Astrocyte (in vitro differentiated cells and primary cell): ENCODE measurements around the gene TBC1D9B. TPM values are rescaled to one million over a fixed set of nuclear protein-coding genes. Genes with fewer than 3 reads are reported as not detected.

Experiments
- DNase-seq: peaks from one replicate; pipeline ENCODE4 v3.0.0-alpha.2; 2010; ENCODE audit warnings: low read depth
- FAIRE-seq: peaks from 2 replicates; lab custom pipeline; 2011; peaks lifted over from hg19 to GRCh38; lab: Jason Lieb, UNC
- H2AFZ ChIP-seq: 2 replicates; pipeline ENCODE4 v1.6.0; 2012; ENCODE audit warnings: low read depth, low read length, inconsistent platforms
- H3K27ac ChIP-seq: 2 replicates; pipeline ENCODE4 v1.5.1; 2011; ENCODE audit warnings: low read depth, low read length, inconsistent platforms
- H3K27me3 ChIP-seq: 2 replicates; pipeline ENCODE4 v1.6.0; 2011; ENCODE audit warnings: low read length, inconsistent platforms; ENCODE audit not compliant: insufficient read depth
- H3K36me3 ChIP-seq: 2 replicates; pipeline ENCODE4 v1.5.1; 2011; ENCODE audit warnings: low read length, inconsistent platforms; ENCODE audit not compliant: insufficient read depth
- H3K4me1 ChIP-seq: 2 replicates; pipeline ENCODE4 v1.5.1; 2011; ENCODE audit warnings: low read length, inconsistent platforms; ENCODE audit not compliant: insufficient read depth
- H3K4me2 ChIP-seq: 2 replicates; pipeline ENCODE4 v1.6.0; 2012; ENCODE audit warnings: low read length, inconsistent platforms
- H3K4me3 ChIP-seq: 2 replicates; pipeline ENCODE4 v1.5.1; 2011; ENCODE audit warnings: low read depth, mild to moderate bottlenecking, low read length, inconsistent platforms; ENCODE audit not compliant: insufficient read depth
- H3K79me2 ChIP-seq: 2 replicates; pipeline ENCODE4 v1.6.0; 2012; ENCODE audit warnings: mild to moderate bottlenecking, low read length, inconsistent platforms; ENCODE audit not compliant: insufficient read depth
- H3K9ac ChIP-seq: 2 replicates; pipeline ENCODE4 v1.6.0; 2012; ENCODE audit warnings: mild to moderate bottlenecking, low read length, inconsistent platforms
- H3K9me3 ChIP-seq: 2 replicates; pipeline ENCODE4 v1.5.1; 2012; ENCODE audit warnings: low read depth, mild to moderate bottlenecking, low read length, inconsistent platforms; ENCODE audit not compliant: insufficient read depth
- H4K20me1 ChIP-seq: 2 replicates; pipeline ENCODE4 v1.6.0; 2012; ENCODE audit warnings: low read length, inconsistent platforms; ENCODE audit not compliant: insufficient read depth
- H3K27ac Mint-ChIP-seq: one replicate; pipeline ENCODE4 v1.8.0; 2021; ENCODE audit warnings: mild to moderate bottlenecking, mixed read lengths; ENCODE audit not compliant: unreplicated experiment
- H3K27me3 Mint-ChIP-seq: one replicate; pipeline ENCODE4 v1.8.0; 2021; ENCODE audit warnings: low read depth, mixed read lengths; ENCODE audit not compliant: unreplicated experiment
- H3K36me3 Mint-ChIP-seq: one replicate; pipeline ENCODE4 v1.8.0; 2021; ENCODE audit warnings: low read depth, mixed read lengths; ENCODE audit not compliant: unreplicated experiment
- H3K4me1 Mint-ChIP-seq: one replicate; pipeline ENCODE4 v1.8.0; 2021; ENCODE audit warnings: low read depth, mixed read lengths; ENCODE audit not compliant: unreplicated experiment
- H3K4me3 Mint-ChIP-seq: one replicate; pipeline ENCODE4 v1.8.0; 2021; ENCODE audit warnings: mild to moderate bottlenecking, moderate library complexity, mixed read lengths; ENCODE audit not compliant: unreplicated experiment
- H3K9me3 Mint-ChIP-seq: one replicate; pipeline ENCODE4 v1.8.0; 2021; ENCODE audit warnings: mild to moderate bottlenecking, mixed read lengths; ENCODE audit not compliant: unreplicated experiment
- CTCF ChIP-seq: IDR thresholded peaks from 2 replicates; pipeline ENCODE4 v1.5.1; 2011; ENCODE audit warnings: low read depth, mild to moderate bottlenecking, inconsistent platforms, low read length, moderate library complexity; ENCODE audit not compliant: insufficient read depth
- EZH2 ChIP-seq: IDR thresholded peaks from 2 replicates; pipeline ENCODE4 v1.6.1; 2012; ENCODE audit warnings: mild to moderate bottlenecking, low read length, inconsistent platforms; ENCODE audit not compliant: insufficient read depth
- total RNA-seq: library from RNA; stranded (reverse); gene quantifications from 2 replicates; pipeline ENCODE4 v1.2.1, GENCODE V29; 2021

Gene TBC1D9B
- total RNA-seq, 1 donor from 2014 or later, result 89.9 TPM

- Mint-ChIP-seq H3K27me3 (no peaks in the 10 kb centered on the region), H3K36me3 (peaks cover 28% of the 10 kb centered on the region), H3K4me1 (no peaks in the 10 kb centered on the region), H3K4me3 (no peak overlapping the region), H3K9me3 (peaks cover 10% of the 10 kb centered on the region), H3K27ac (no peak overlapping the region)
- Histone ChIP-seq H3K27ac (no peak overlapping the region), H3K9ac (no peak overlapping the region), H3K36me3 (peaks cover 35% of the 10 kb centered on the region), H3K79me2 (no peaks in the 10 kb centered on the region), H3K9me3 (peaks cover 11% of the 10 kb centered on the region), H2AFZ (no peak overlapping the region), H4K20me1 (no peaks in the 10 kb centered on the region), H3K4me3 (no peak overlapping the region), H3K27me3 (no peaks in the 10 kb centered on the region), H3K4me2 (no peak overlapping the region), H3K4me1 (no peaks in the 10 kb centered on the region)
- TF ChIP-seq EZH2 (no peak), CTCF (no peak)
- no peak for FAIRE-seq
- DNase-seq, result no peak
Measured at GRCh38 chr5:179879690-179880010, 28.0 kb downstream of the TBC1D9B start.

DNA sequence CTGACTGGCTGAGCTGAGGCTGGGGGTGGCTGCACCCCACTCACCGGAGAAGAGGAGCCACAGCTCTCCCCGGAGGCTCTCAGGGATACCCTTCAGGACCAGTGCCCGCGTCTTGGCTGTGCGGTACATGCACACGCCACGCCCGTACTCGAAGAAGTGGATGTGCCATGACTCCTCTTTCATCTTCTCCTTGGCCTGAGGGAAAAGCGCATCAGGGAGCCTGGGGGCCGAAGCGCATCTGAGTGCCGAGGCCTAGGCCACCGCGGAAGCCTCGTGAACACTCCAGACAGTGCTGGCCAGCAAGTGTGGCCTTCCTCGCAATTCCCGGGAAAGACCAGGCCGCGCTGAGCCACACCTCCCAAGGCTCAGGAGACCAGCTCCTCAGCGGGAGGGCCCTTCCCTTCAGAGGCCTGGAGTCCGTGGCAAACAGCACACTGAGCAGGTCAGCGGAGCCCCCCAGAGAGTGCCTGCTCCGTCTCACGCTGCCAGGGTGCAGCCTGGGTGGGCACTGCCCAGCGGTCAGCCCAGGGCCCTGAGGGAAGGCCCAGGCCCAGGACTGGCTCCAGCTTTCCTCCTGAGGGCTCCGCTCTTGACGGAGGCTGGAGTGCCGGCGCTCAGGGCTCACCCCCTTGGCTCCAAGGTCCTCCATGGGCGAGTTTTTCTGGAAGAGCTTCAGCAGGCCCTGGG lies 28.6 kb downstream of the TBC1D9B start:
- no peak for FAIRE-seq
- Histone ChIP-seq H2AFZ (no peak overlapping the region), H3K9me3 (peaks cover 11% of the 10 kb centered on the region), H3K79me2 (no peaks in the 10 kb centered on the region), H3K27ac (no peak overlapping the region), H3K4me2 (no peak overlapping the region), H3K9ac (no peak overlapping the region), H3K4me1 (no peaks in the 10 kb centered on the region), H3K4me3 (no peak overlapping the region), H4K20me1 (no peaks in the 10 kb centered on the region), H3K27me3 (no peaks in the 10 kb centered on the region), H3K36me3 (peaks cover 30% of the 10 kb centered on the region)
- H3K27ac Mint-ChIP-seq, result no peak overlapping the region
- peaks cover 23% of the 10 kb centered on the region for H3K36me3 Mint-ChIP-seq
- no peaks in the 10 kb centered on the region for H3K27me3 Mint-ChIP-seq
- H3K4me3 Mint-ChIP-seq, result no peak overlapping the region
- no peaks in the 10 kb centered on the region for H3K4me1 Mint-ChIP-seq
- no peak for DNase-seq
- TF ChIP-seq EZH2 (no peak), CTCF (no peak)
- peaks cover 10% of the 10 kb centered on the region for H3K9me3 Mint-ChIP-seq

- Histone ChIP-seq H3K9ac (no peak overlapping the region), H3K4me3 (no peak overlapping the region), H3K27ac (no peak overlapping the region), H3K36me3 (peaks cover 28% of the 10 kb centered on the region), H2AFZ (no peak overlapping the region), H3K9me3 (peaks cover 5% of the 10 kb centered on the region), H3K4me1 (no peaks in the 10 kb centered on the region), H3K27me3 (no peaks in the 10 kb centered on the region), H4K20me1 (no peaks in the 10 kb centered on the region), H3K79me2 (no peaks in the 10 kb centered on the region), H3K4me2 (no peak overlapping the region)
- Mint-ChIP-seq H3K27me3 (no peaks in the 10 kb centered on the region), H3K4me1 (no peaks in the 10 kb centered on the region), H3K4me3 (no peak overlapping the region), H3K27ac (no peak overlapping the region), H3K9me3 (peaks cover 6% of the 10 kb centered on the region), H3K36me3 (peaks cover 16% of the 10 kb centered on the region)
- TF ChIP-seq CTCF, result no peak
- FAIRE-seq (no peak), DNase-seq (no peak)
Measured at GRCh38 chr5:179878222-179879002, 29.3 kb downstream of the TBC1D9B start.
